ENCODE data around the gene MYCL.

Gene MYCL

GRCh38 chr1:39863177-39863576 lies 38.5 kb downstream of the MYCL start:
- H3K4me3 ChIP-seq (ENCODE audit: low read depth, low read length): no peak overlapping the region
- no peak for TF ChIP-seq CTCF (IDR thresholded peaks at IDR 0.05; ENCODE audit: low read depth, low read length, missing control alignments)
- no peak overlapping the region for H3K27ac ChIP-seq
- in situ Hi-C loops (cut with HindIII; ENCODE audit: low pct_ligation_motif_present, low sequenced_read_pairs): no loop called here
- H3K27me3 ChIP-seq (replicated peaks): no peaks in the 10 kb centered on the region
- DNase-seq: no peak
- no peaks in the 10 kb centered on the region for H3K36me3 ChIP-seq (replicated peaks)

- DNase-seq: no peak
- no peak for TF ChIP-seq CTCF (IDR thresholded peaks at IDR 0.05; ENCODE audit: low read depth, low read length, missing control alignments)
- in situ Hi-C loops (cut with HindIII; ENCODE audit: low pct_ligation_motif_present, low sequenced_read_pairs): no loop called here
- no peak overlapping the region for H3K4me3 ChIP-seq (ENCODE audit: low read depth, low read length)
- H3K27me3 ChIP-seq (replicated peaks): no peaks in the 10 kb centered on the region
- no peaks in the 10 kb centered on the region for H3K36me3 ChIP-seq (replicated peaks)
- no peak overlapping the region for H3K27ac ChIP-seq
Observed at GRCh38 chr1:39861003-39861402, 40.7 kb downstream of the MYCL start.

GRCh38 chr1:39859859-39860812 lies 41.6 kb downstream of the MYCL start:
- DNase-seq: no peak
- Histone ChIP-seq H3K36me3 (replicated peaks) (no peaks in the 10 kb centered on the region), H3K27ac (no peak overlapping the region), H3K27me3 (replicated peaks) (no peaks in the 10 kb centered on the region), H3K4me3 (ENCODE audit: low read depth, low read length) (no peak overlapping the region)
- no peak for TF ChIP-seq CTCF (IDR thresholded peaks at IDR 0.05; ENCODE audit: low read depth, low read length, missing control alignments)
- in situ Hi-C loops (cut with HindIII; ENCODE audit: low pct_ligation_motif_present, low sequenced_read_pairs): no loop called here

GRCh38 chr1:39858315-39858714 lies 43.4 kb downstream of the MYCL start:
- DNase-seq: no peak
- Histone ChIP-seq H3K27me3 (replicated peaks) (no peaks in the 10 kb centered on the region), H3K27ac (no peak overlapping the region), H3K4me3 (ENCODE audit: low read depth, low read length) (no peak overlapping the region), H3K36me3 (replicated peaks) (peaks cover 3% of the 10 kb centered on the region)
- TF ChIP-seq CTCF (IDR thresholded peaks at IDR 0.05; ENCODE audit: low read depth, low read length, missing control alignments): no peak
- in situ Hi-C loops (cut with HindIII; ENCODE audit: low pct_ligation_motif_present, low sequenced_read_pairs): no loop called here

GRCh38 chr1:39857126-39857878 lies 44.4 kb downstream of the MYCL start:
- in situ Hi-C loops (cut with HindIII; ENCODE audit: low pct_ligation_motif_present, low sequenced_read_pairs): no loop called here
- Histone ChIP-seq H3K4me3 (ENCODE audit: low read depth, low read length) (no peak overlapping the region), H3K36me3 (replicated peaks) (peaks cover 3% of the 10 kb centered on the region), H3K27ac (no peak overlapping the region), H3K27me3 (replicated peaks) (no peaks in the 10 kb centered on the region)
- DNase-seq: no peak
- no peak for TF ChIP-seq CTCF (IDR thresholded peaks at IDR 0.05; ENCODE audit: low read depth, low read length, missing control alignments)
